ENCODE data around the gene PYCR2. TPM values are rescaled to one million over a fixed set of nuclear protein-coding genes. Genes with fewer than 3 reads are reported as not detected.

PYCR2 gene
- 39.4 to 61.6 TPM (median 55.7 TPM) in 5 replicates for total RNA-seq (2022; extraction: Qiagen RNA extraction; ENCODE audit: low read depth)

DNA sequence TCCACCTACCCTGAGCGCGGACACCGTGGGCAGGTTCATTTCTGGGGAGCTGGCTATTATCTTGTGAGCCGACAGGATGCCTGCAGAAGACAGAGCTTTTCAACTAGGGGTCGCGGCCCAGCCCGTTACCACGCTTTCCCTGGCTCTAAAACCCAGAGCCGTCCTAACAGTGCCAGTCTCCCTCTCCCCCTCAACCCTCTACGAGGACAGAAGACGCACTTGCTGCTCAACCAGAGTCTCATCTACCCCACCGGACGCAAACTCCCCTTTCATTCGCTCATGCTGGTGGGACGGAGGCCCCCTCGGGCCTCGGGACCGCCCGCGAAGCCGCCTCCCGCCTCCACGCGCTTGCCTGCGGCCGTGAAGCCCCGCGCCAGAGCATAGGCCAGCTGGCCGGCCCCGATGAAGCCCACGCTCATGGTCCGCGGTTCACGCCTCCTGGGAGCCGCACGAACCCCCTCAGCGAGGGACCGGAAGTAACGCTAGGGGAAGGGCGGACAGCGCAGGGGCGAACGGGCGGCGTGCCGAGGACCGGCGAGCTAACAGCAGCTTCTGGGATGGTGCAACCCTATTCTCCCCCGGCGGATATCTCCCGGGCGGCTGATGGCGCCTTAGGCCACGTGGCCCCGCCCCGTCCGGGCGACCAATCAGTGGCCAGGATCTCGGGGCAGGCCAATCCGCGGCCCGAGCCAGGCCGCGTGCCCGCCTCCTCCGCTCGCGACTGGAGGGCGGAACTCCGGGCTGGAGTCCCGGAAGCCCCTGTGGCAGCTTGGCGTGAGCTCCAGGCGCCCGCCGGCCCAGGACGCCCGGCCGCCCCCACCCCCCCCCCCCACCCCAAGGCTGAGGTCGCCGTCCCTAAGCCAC is at the start of gene PYCR2:
Gene PYCR2, minus strand, starts transcription at position 559 of the 864 bp plus-strand sequence. Its CDS starts 140 bp downstream, at position 419.

DNA sequence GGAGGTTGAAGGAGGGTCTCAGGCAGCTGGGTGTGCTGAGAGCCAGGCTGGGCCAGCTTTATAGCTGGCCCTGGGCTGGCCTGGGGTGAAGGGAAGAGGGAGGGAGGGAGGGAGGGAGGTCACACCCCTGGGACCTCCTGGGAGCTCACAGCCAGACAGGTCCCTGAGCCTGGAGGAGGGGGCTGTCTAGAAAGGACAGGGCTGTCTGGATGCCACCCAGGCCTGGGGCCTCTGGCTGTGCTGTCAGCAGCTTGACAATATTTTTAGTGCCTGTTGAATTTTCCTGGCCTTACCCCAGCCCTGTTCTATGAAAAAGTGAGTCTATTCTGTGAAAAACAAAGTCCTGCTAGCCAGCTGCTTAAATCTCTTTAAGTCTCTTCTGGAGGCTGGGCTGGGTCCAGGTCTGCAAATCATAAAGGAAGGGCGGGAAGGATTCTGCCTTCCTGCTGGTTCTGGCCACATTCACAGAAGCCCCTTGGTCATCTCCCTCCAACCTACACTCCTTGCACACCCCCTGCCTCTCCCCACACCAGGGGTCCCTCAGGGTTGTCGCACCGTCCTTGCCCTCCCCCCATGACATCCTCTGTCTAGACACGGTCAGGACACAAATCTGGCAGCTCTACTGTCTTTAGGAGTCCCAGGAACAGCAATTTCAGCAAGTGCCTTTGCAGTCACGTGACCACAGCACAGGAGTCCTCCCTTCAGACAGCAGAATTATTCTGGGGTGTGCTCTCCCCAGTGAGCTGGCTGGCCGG is 17.3 kb upstream of the PYCR2 start, which contains the start of gene LEFTY2:
Gene LEFTY2, minus strand, starts transcription at position 34 of the 755 bp plus-strand sequence. CDS start 80 bp downstream, outside the sequence.

DNA sequence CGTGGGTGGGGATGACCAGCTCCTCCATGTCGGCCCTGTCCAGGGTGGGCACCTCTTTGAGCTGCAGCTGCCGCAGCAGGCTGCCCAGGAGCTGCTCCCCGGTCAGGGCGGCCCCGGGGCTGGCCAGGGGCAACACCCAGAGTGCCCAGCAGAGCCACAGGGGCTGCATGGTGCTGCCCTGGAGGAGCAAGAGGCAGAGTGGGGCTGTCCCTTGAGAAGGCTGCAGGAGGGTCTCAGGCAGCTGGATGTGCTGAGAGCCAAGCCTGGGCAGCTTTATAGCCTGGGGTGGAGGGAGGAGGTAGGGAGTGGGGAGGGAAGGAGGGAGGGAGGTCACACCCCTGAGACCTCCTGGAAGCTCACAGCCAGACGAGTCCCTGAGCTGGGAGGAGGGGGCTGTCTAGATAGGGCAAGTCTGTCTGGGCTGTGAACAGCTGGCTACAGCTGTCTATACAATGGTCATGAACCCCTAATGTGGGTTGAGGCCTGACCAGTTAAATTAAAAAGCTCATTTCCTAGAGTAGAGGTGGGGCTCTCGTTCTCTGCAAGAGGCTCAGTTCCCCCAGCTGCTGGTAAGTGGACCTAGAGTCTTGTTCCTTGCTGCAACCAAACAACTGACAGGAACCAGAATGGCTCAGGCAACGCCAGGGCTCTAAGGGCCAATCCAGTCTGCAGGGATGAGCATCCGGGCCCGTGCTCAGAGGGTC is 35.0 kb downstream of the PYCR2 start, which contains the start of gene LEFTY1:
Gene LEFTY1, minus strand, starts transcription at position 249 of the 704 bp plus-strand sequence. Its CDS starts 80 bp downstream, at position 169.

DNA sequence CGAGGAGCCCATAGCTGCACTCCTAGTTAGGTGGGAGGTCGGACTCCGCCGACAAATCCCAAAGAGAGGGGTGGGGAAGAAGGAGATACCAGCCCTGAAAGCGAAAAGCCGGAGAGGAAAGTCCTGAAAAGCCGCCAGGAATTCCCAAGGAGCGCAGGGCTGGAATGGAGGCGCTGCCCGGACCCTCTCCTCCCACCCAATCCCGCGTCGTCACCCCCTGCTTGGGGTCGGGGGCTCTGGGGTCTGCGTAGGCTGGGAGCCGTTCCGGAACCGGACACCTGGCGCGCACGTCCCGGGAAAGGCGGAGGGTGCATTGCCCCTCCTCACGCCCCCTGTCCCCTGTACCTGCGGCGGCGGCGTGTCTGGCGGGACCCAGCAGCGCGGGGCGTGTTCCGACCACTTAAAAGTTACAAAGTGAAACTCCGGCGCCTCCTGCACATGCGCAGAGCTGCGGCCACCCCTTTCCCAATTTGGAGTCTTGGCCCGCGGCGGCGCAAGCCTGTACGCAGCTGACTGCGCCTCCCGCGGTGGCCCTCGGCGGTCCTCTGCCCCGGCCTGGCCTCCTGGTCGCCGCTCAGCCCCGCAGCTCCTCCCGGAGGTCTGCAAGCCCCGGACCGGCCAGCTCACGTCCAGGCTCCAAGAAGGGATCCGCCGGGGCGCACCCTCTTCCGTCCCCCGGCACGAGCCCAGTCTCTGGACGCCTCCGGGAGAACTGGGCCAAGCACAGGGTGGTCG is 41.9 kb downstream of the PYCR2 start, which contains the start of gene TMEM63A:
Gene TMEM63A, minus strand, starts transcription at position 422 of the 735 bp plus-strand sequence. CDS start 4,800 bp downstream, outside the sequence.

Other genes starting within 250 kb of the PYCR2 start
- 208 to 440 TPM (median 227 TPM) in 5 replicates for gene SRP9, start 146.4 kb downstream of the PYCR2 start, total RNA-seq (2022; extraction: Qiagen RNA extraction; ENCODE audit: low read depth)
- 198 to 253 TPM (median 220 TPM) in 5 replicates for gene EPHX1, start 114.1 kb downstream of the PYCR2 start, total RNA-seq (2022; extraction: Qiagen RNA extraction; ENCODE audit: low read depth)
- 3.1 to 7.8 TPM (median 6.5 TPM) in 5 replicates for gene TMEM63A, start 41.9 kb downstream of the PYCR2 start, total RNA-seq (2022; extraction: Qiagen RNA extraction; ENCODE audit: low read depth)
- 0.49 to 0.76 TPM (median 0.55 TPM) in 5 replicates for gene LEFTY1, start 35.1 kb downstream of the PYCR2 start, total RNA-seq (2022; extraction: Qiagen RNA extraction; ENCODE audit: low read depth)
- gene LEFTY2, start 17.0 kb upstream of the PYCR2 start, total RNA-seq (2022; extraction: Qiagen RNA extraction; ENCODE audit: low read depth) = not detected in 5 replicates
- 6.4 to 9.6 TPM (median 8.4 TPM) in 5 replicates for gene SDE2, start 75.1 kb upstream of the PYCR2 start, total RNA-seq (2022; extraction: Qiagen RNA extraction; ENCODE audit: low read depth)
- gene H3-3A, start 138.5 kb upstream of the PYCR2 start, total RNA-seq (2022; extraction: Qiagen RNA extraction; ENCODE audit: low read depth) = 359 to 479 TPM (median 396 TPM) in 5 replicates